Liver (tissue), 9 donors: ENCODE measurements around the gene SLCO4A1. TPM values are rescaled to one million over a fixed set of nuclear protein-coding genes. Genes with fewer than 3 reads are reported as not detected.

Source experiments
- DNase-seq: peaks from one replicate; pipeline ENCODE4 v3.0.0-alpha.2; 2017; ENCODE audit warnings: low spot score
- H3K27ac ChIP-seq, 2 donors: one replicate each; pipeline ENCODE4 v1.7.0; 2013; ENCODE audit warnings: inconsistent platforms in 2 of 2, low read length in 2 of 2, control low read depth in 1 of 2, low read depth in 1 of 2, mild to moderate bottlenecking in 1 of 2
- H3K27me3 ChIP-seq, 4 donors: one replicate each; pipeline versions ENCODE4 v1.6.1 to v1.7.0; 2013; ENCODE audit warnings: low read length in 3 of 4, inconsistent platforms in 1 of 4, mild to moderate bottlenecking in 1 of 4, moderate library complexity in 1 of 4; ENCODE audit not compliant: control insufficient read depth in 4 of 4, insufficient read depth in 4 of 4
- H3K36me3 ChIP-seq, 4 donors: one replicate each; pipeline versions ENCODE4 v1.6.1 to v1.7.0; 2013; ENCODE audit warnings: low read length in 3 of 4, mild to moderate bottlenecking in 3 of 4, low read depth in 1 of 4, moderate library complexity in 1 of 4; ENCODE audit not compliant: control insufficient read depth in 4 of 4, insufficient read depth in 3 of 4
- H3K4me1 ChIP-seq, 4 donors: one replicate each; pipeline versions ENCODE4 v1.6.1 to v1.7.0; 2013; ENCODE audit warnings: low read length in 3 of 4, mild to moderate bottlenecking in 3 of 4, moderate library complexity in 1 of 4; ENCODE audit not compliant: control insufficient read depth in 4 of 4, insufficient read depth in 4 of 4
- H3K4me3 ChIP-seq, 3 donors: one replicate each; pipeline versions ENCODE4 v1.6.1 to v1.7.0; 2013; ENCODE audit warnings: low read length in 3 of 3, control low read depth in 1 of 3, low read depth in 1 of 3, mild to moderate bottlenecking in 1 of 3
- H3K9ac ChIP-seq, 2 donors: one replicate each; pipeline ENCODE4 v1.7.0; 2013; ENCODE audit warnings: low read length in 2 of 2, mild to moderate bottlenecking in 2 of 2, moderate library complexity in 2 of 2, control low read depth in 1 of 2, low read depth in 1 of 2
- H3K9me3 ChIP-seq, 4 donors: one replicate each; pipeline versions ENCODE4 v1.6.1 to v1.7.0; 2013; ENCODE audit warnings: low read length in 3 of 4; ENCODE audit not compliant: control insufficient read depth in 4 of 4
- ATF3 ChIP-seq: IDR thresholded peaks from 2 replicates; pipeline ENCODE4 v1.6.1; 2016; ENCODE audit warnings: antibody characterized with exemption
- CTCF ChIP-seq: fragments of 150-350 bp; IDR thresholded peaks from 2 replicates; pipeline ENCODE4 v1.5.1; 2017; ENCODE audit warnings: improper control_type of control experiment, low read depth, low read length; ENCODE audit not compliant: missing input control
- EGR1 ChIP-seq, 2 donors: IDR thresholded peaks; 2 replicates each; pipeline ENCODE4 v1.6.1; 2016 to 2018; ENCODE audit warnings: antibody characterized with exemption in 2 of 2, low read depth in 2 of 2
- FOXA1 ChIP-seq: IDR thresholded peaks from 2 replicates; pipeline ENCODE4 v1.6.1; 2016; ENCODE audit warnings: antibody characterized with exemption
- FOXA2 ChIP-seq: IDR thresholded peaks from 2 replicates; pipeline ENCODE4 v1.6.1; 2016; ENCODE audit warnings: antibody characterized with exemption
- GABPA ChIP-seq, 2 donors: IDR thresholded peaks in 1 of 2; conservative IDR thresholded peaks in 1 of 2; 2 replicates each; pipeline ENCODE4 v1.6.1; 2016; ENCODE audit warnings: antibody characterized with exemption in 2 of 2, mild to moderate bottlenecking in 1 of 2, moderate library complexity in 1 of 2
- HNF4G ChIP-seq: IDR thresholded peaks from 2 replicates; pipeline ENCODE4 v1.6.1; 2016; ENCODE audit warnings: antibody characterized with exemption
- JUND ChIP-seq, 2 donors: IDR thresholded peaks; 2 replicates each; pipeline ENCODE4 v1.6.1; 2016; ENCODE audit warnings: antibody characterized with exemption in 2 of 2
- MAX ChIP-seq: IDR thresholded peaks from 2 replicates; pipeline ENCODE4 v1.6.1; 2016; ENCODE audit warnings: antibody characterized with exemption
- NR2F2 ChIP-seq: IDR thresholded peaks from 2 replicates; pipeline ENCODE4 v1.6.1; 2016; ENCODE audit warnings: antibody characterized with exemption
- RAD21 ChIP-seq, 2 donors: IDR thresholded peaks; 2 replicates each; pipeline ENCODE4 v1.6.1; 2016; ENCODE audit warnings: antibody characterized with exemption in 2 of 2, mild to moderate bottlenecking in 2 of 2
- SP1 ChIP-seq: IDR thresholded peaks from 2 replicates; pipeline ENCODE4 v1.6.1; 2018; ENCODE audit warnings: antibody characterized with exemption, mild to moderate bottlenecking
- TAF1 ChIP-seq: conservative IDR thresholded peaks from 2 replicates; pipeline ENCODE4 v1.6.1; 2016; ENCODE audit warnings: antibody characterized with exemption, mild to moderate bottlenecking
- YY1 ChIP-seq: IDR thresholded peaks from 2 replicates; pipeline ENCODE4 v1.6.1; 2016; ENCODE audit warnings: antibody characterized with exemption, mild to moderate bottlenecking
- WGBS: extraction: QIAGEN DNeasy Blood & Tissue Kit; methylation state at CpG from one replicate; pipeline ENCODE4 v1.1.7; 2013; 5-methylcytosine and 5-hydroxymethylcytosine counted together
- polyA plus RNA-seq, 2 donors: library from polyadenylated mRNA; stranded (reverse) in 1 of 2; unstranded in 1 of 2; fragments of 200-250 nt in 1 of 2; fragments of >200 nt in 1 of 2; fragmentation: Nextera tagmentation in 1 of 2; extraction: Ambion mirVana in 1 of 2; gene quantifications; one replicate each; pipeline versions ENCODE4 v1.2.1 to v1.2.3, GENCODE V29; 2013 to 2015
- total RNA-seq, 2 donors: library from RNA; depleted of rRNA; stranded (reverse); fragments of >200 nt; gene quantifications; one replicate each; pipeline ENCODE4 v1.2.3, GENCODE V29; 2014
- donor health status: healthy.
- donor health status: healthy.
- donor health status: healthy.
- donor health status: healthy.
- donor health status: healthy.

The SLCO4A1 gene
- total and polyA plus RNA-seq, 4 donors = 1.3 to 4.3 (median 2.6) TPM

- no peak for TF ChIP-seq CTCF
- no peak for TF ChIP-seq TAF1
- no peak for TF ChIP-seq RAD21 (IDR thresholded peaks at IDR 0.05)
- TF ChIP-seq SP1 = no peak
- no peak for TF ChIP-seq ATF3
- no peak for TF ChIP-seq MAX
- no peak for TF ChIP-seq FOXA2
- no peak for TF ChIP-seq GABPA (IDR thresholded peaks at IDR 0.05 in 1 of 2, conservative IDR thresholded peaks at IDR 0.05 in 1 of 2)
- no peak for TF ChIP-seq YY1
- no peak for TF ChIP-seq JUND (IDR thresholded peaks at IDR 0.05)
- TF ChIP-seq EGR1 (IDR thresholded peaks at IDR 0.05; ENCODE audit: low read depth in 2 of 2) = no peak
Measured at GRCh38 chr20:62665153-62665754, 23.0 kb downstream of the SLCO4A1 start (continued).

GRCh38 chr20:62665826-62666735 is 23.8 kb downstream of the SLCO4A1 start:
- H3K27me3 ChIP-seq = no peaks in the 10 kb centered on the region
- H3K4me1 ChIP-seq = no peaks in the 10 kb centered on the region
- TF ChIP-seq MAX (no peak), NR2F2 (no peak), CTCF (no peak), FOXA1 (no peak), HNF4G (no peak)
- H3K4me3 ChIP-seq = no peak overlapping the region
- 70% methylated on average over 32 of the region's 33 CpGs for WGBS
- H3K36me3 ChIP-seq = no peaks in the 10 kb centered on the region
- no peak for DNase-seq
- no peak overlapping the region for H3K9ac ChIP-seq
- no peaks in the 10 kb centered on the region for H3K9me3 ChIP-seq
- peak overlapping the region in 1 of 2 donors; percentile 16 for H3K27ac ChIP-seq
